ENCODE data around the gene BCAS4.
"Not testable (repeated sequence)": the region's sequence is repeated elsewhere in the genome, so short reads cannot be mapped to it uniquely, and the experiment has no call there.

The BCAS4 gene

GRCh38 chr20:50772420-50773185 lies 22.3 kb upstream of the BCAS4 start:
- DNase-seq: no peak

GRCh38 chr20:50774515-50774914 lies 20.3 kb upstream of the BCAS4 start:
- no peak for DNase-seq

- no peak for DNase-seq
Observed at GRCh38 chr20:50776122-50776817, 18.6 kb upstream of the BCAS4 start.

GRCh38 chr20:50777373-50777772 lies 17.5 kb upstream of the BCAS4 start:
- no peak for DNase-seq

GRCh38 chr20:50778994-50779393 lies 15.9 kb upstream of the BCAS4 start:
- not testable (repeated sequence) for DNase-seq

GRCh38 chr20:50783390-50783789 lies 11.5 kb upstream of the BCAS4 start:
- no peak for DNase-seq

GRCh38 chr20:50783903-50784302 lies 11.0 kb upstream of the BCAS4 start:
- DNase-seq: no peak

GRCh38 chr20:50784464-50784863 lies 10.4 kb upstream of the BCAS4 start:
- DNase-seq: no peak

- no peak for DNase-seq
Observed at GRCh38 chr20:50786703-50787102, 8.2 kb upstream of the BCAS4 start.

GRCh38 chr20:50787181-50787580 lies 7.7 kb upstream of the BCAS4 start:
- DNase-seq: no peak

- no peak for DNase-seq
Observed at GRCh38 chr20:50788045-50788991, 6.5 kb upstream of the BCAS4 start.

- no peak for DNase-seq
Observed at GRCh38 chr20:50789968-50790650, 4.8 kb upstream of the BCAS4 start.

GRCh38 chr20:50790651-50791277 lies 4.1 kb upstream of the BCAS4 start:
- DNase-seq: no peak

- DNase-seq: no peak
Observed at GRCh38 chr20:50792708-50793574, 1.9 kb upstream of the BCAS4 start.

- DNase-seq: not testable (repeated sequence)
Observed at GRCh38 chr20:50793575-50794016, 1.3 kb upstream of the BCAS4 start.

GRCh38 chr20:50794181-50794845 lies 548 bp upstream of the BCAS4 start:
- no peak for DNase-seq

GRCh38 chr20:50797142-50797541 lies 2.3 kb downstream of the BCAS4 start:
- no peak for DNase-seq

GRCh38 chr20:50798650-50799049 lies 3.8 kb downstream of the BCAS4 start:
- no peak for DNase-seq

- DNase-seq: no peak
Observed at GRCh38 chr20:50799176-50799889, 4.5 kb downstream of the BCAS4 start.
